Endodermal cell (in vitro differentiated cells): Measurements from ENCODE around the gene SND1. TPM values are rescaled to one million over a fixed set of nuclear protein-coding genes. Genes with fewer than 3 reads are reported as not detected.

Source experiments
- DNase-seq: peaks from one replicate; pipeline ENCODE4 v3.0.0-alpha.2; 2017
- H3K27ac ChIP-seq: 2 replicates; pipeline ENCODE4 v1.5.1; 2013; ENCODE audit warnings: mild to moderate bottlenecking, low read depth, low read length, moderate library complexity
- H3K27me3 ChIP-seq: 2 replicates; pipeline ENCODE4 v1.6.1; 2013; ENCODE audit warnings: mild to moderate bottlenecking, low read length, moderate library complexity; ENCODE audit not compliant: insufficient read depth, control insufficient read depth, poor library complexity, severe bottlenecking
- H3K36me3 ChIP-seq: 2 replicates; pipeline ENCODE4 v1.7.0; 2013; ENCODE audit warnings: mild to moderate bottlenecking, low read length, moderate library complexity; ENCODE audit not compliant: control insufficient read depth, insufficient read depth
- H3K4me1 ChIP-seq: one replicate; pipeline ENCODE4 v1.7.0; 2013; ENCODE audit warnings: low read length; ENCODE audit not compliant: control insufficient read depth, insufficient read depth
- H3K4me3 ChIP-seq: 2 replicates; pipeline ENCODE4 v1.5.1; 2013; ENCODE audit warnings: mild to moderate bottlenecking, low read length, moderate library complexity
- H3K9ac ChIP-seq: 2 replicates; pipeline ENCODE4 v1.6.1; 2013; ENCODE audit warnings: mild to moderate bottlenecking, low read length, moderate library complexity; ENCODE audit not compliant: poor library complexity, severe bottlenecking; ENCODE audit errors: extremely low read depth
- H3K9me3 ChIP-seq: 2 replicates; pipeline ENCODE4 v1.6.1; 2013; ENCODE audit warnings: mild to moderate bottlenecking, low read length, moderate library complexity; ENCODE audit not compliant: control insufficient read depth
- H3K27ac Mint-ChIP-seq: 2 replicates; pipeline ENCODE4 v1.8.0; 2020; ENCODE audit warnings: mixed read lengths
- H3K27me3 Mint-ChIP-seq: 2 replicates; pipeline ENCODE4 v1.8.0; 2021; ENCODE audit warnings: mild to moderate bottlenecking, mixed read lengths; ENCODE audit not compliant: insufficient read depth
- H3K36me3 Mint-ChIP-seq: 2 replicates; pipeline ENCODE4 v1.8.0; 2020; ENCODE audit warnings: low read depth, mixed read lengths
- H3K4me1 Mint-ChIP-seq: 2 replicates; pipeline ENCODE4 v1.8.0; 2020; ENCODE audit warnings: mixed read lengths
- H3K4me3 Mint-ChIP-seq: 2 replicates; pipeline ENCODE4 v1.8.0; 2020; ENCODE audit warnings: mild to moderate bottlenecking, moderate library complexity, mixed read lengths
- H3K9me3 Mint-ChIP-seq: 2 replicates; pipeline ENCODE4 v1.8.0; 2020; ENCODE audit warnings: mild to moderate bottlenecking, mixed read lengths
- WGBS, 2 experiments: methylation state at CpG; one replicate each; pipeline versions ENCODE4 v1.1.5 to v1.1.7; 2013; ENCODE audit warnings: missing lambda C conversion rate in 2 of 2, mixed read lengths in 1 of 2; ENCODE audit not compliant: insufficient coverage in 1 of 2, insufficient read length in 1 of 2; 5-methylcytosine and 5-hydroxymethylcytosine counted together
- total RNA-seq, 2 donors: library from RNA; stranded (reverse); fragmentation: NEBNext Ultra II Directional in 1 of 2; extraction: Animal tissue kit (Norgen Biotek cat#: 25700) in 1 of 2; gene quantifications; 2 replicates in 1 of 2; 3 replicates in 1 of 2; pipeline ENCODE4 v1.2.1, GENCODE V29; 2021
- TF ChIP-seq, protein P1 (sequence below): fragments of 200-600 bp; sonication (generic); conservative IDR thresholded peaks from 2 replicates; pipeline ENCODE4 v1.5.0; 2021; ENCODE audit warnings: antibody characterized with exemption, mild to moderate bottlenecking

Gene SND1
- total RNA-seq, 2 donors from 2014 or later = 240 to 267 TPM

DNA sequence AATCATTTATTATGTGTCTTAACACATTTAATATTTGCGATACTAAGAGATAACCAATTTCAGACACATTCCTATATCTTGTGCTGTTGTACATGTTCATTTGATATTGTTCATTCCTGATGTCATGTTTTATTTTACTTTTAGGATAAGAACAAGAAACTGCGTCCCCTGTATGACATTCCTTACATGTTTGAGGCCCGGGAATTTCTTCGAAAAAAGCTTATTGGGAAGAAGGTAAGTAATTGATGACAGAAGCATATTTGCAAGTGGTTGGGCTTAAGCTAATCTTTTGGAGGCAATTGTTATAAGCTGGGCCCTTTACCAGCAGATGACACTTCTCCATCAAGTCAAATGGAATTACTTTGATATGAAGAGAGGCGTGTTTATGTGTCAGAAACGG is 155.3 kb downstream of the SND1 start:
- Histone ChIP-seq H3K27ac (no peak overlapping the region), H3K27me3 (no peaks in the 10 kb centered on the region), H3K9me3 (no peaks in the 10 kb centered on the region), H3K4me3 (no peak overlapping the region), H3K4me1 (no peaks in the 10 kb centered on the region), H3K36me3 (peaks cover 55% of the 10 kb centered on the region), H3K9ac (no peak overlapping the region)
- Mint-ChIP-seq H3K27ac (no peak overlapping the region), H3K4me1 (peaks cover 14% of the 10 kb centered on the region), H3K9me3 (no peaks in the 10 kb centered on the region), H3K27me3 (no peaks in the 10 kb centered on the region), H3K36me3 (peaks cover 28% of the 10 kb centered on the region), H3K4me3 (no peak overlapping the region)
- DNase-seq = no peak
- TF ChIP-seq, protein P1, sequence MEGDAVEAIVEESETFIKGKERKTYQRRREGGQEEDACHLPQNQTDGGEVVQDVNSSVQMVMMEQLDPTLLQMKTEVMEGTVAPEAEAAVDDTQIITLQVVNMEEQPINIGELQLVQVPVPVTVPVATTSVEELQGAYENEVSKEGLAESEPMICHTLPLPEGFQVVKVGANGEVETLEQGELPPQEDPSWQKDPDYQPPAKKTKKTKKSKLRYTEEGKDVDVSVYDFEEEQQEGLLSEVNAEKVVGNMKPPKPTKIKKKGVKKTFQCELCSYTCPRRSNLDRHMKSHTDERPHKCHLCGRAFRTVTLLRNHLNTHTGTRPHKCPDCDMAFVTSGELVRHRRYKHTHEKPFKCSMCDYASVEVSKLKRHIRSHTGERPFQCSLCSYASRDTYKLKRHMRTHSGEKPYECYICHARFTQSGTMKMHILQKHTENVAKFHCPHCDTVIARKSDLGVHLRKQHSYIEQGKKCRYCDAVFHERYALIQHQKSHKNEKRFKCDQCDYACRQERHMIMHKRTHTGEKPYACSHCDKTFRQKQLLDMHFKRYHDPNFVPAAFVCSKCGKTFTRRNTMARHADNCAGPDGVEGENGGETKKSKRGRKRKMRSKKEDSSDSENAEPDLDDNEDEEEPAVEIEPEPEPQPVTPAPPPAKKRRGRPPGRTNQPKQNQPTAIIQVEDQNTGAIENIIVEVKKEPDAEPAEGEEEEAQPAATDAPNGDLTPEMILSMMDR = no peak
- WGBS, 2 experiments = 97 to 100% methylated on average over 2 to 6 of the region's 6 CpGs

DNA sequence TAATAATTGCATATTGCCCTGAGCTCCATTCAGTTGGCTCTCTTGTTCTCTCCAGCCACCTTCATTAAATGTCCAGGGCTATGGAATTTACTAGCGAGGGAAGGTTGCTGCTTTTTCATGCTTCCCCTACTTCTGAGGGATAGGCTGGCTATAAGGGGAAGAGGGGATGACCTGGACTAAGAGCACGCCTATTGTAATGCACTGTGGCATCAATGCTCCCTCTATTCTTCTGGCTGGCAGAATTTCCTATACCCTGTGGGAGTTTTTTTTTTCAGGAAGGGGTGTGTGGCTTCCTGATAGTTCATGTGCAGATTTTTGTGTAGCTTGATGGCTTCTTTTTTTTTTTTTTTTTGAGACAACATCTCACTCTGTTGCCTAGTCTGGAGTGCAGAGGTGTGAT is 155.8 kb downstream of the SND1 start:
- no peak overlapping the region for H3K9ac ChIP-seq
- H3K9me3 ChIP-seq = no peaks in the 10 kb centered on the region
- Mint-ChIP-seq H3K27me3 (no peaks in the 10 kb centered on the region), H3K4me3 (no peak overlapping the region), H3K27ac (no peak overlapping the region), H3K9me3 (no peaks in the 10 kb centered on the region), H3K36me3 (peaks cover 30% of the 10 kb centered on the region), H3K4me1 (peaks cover 19% of the 10 kb centered on the region)
- no peaks in the 10 kb centered on the region for H3K4me1 ChIP-seq
- H3K27me3 ChIP-seq = no peaks in the 10 kb centered on the region
- no peak overlapping the region for H3K27ac ChIP-seq
- no peak for DNase-seq
- TF ChIP-seq, protein P1 = no peak
- H3K4me3 ChIP-seq = no peak overlapping the region
- H3K36me3 ChIP-seq = peaks cover 55% of the 10 kb centered on the region
- 82 to 88% methylated on average over 2 of the region's 2 CpGs for WGBS, 2 experiments

DNA sequence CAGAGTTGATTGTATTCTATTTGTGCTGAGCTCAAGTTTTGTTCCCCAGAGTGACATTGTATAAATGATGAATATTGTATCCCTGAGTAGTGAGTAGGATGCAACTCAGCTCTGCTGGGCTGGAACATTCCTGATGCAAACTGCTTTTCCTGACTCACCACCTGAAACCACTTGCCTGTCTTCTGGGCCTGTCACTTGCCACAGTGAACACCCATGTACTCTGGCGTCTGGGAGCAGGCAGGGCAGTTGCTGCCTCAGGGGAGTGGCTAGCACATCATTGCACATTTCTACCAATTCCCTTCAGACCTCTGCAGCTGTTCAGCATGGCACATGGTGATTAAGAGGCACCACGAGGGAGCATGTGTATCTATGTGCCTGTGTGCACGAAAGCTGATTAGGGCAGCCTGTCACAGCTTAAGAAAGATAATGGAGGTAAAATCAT is 157.3 kb downstream of the SND1 start:
- H3K9me3 Mint-ChIP-seq = no peaks in the 10 kb centered on the region
- no peak overlapping the region for H3K27ac ChIP-seq
- H3K27ac Mint-ChIP-seq = no peak overlapping the region
- DNase-seq = no peak
- H3K36me3 ChIP-seq = peaks cover 57% of the 10 kb centered on the region
- H3K4me1 ChIP-seq = no peaks in the 10 kb centered on the region
- H3K9me3 ChIP-seq = no peaks in the 10 kb centered on the region
- H3K4me1 Mint-ChIP-seq = peaks cover 25% of the 10 kb centered on the region
- H3K4me3 Mint-ChIP-seq = no peak overlapping the region
- peaks cover 34% of the 10 kb centered on the region for H3K36me3 Mint-ChIP-seq
- H3K27me3 ChIP-seq = no peaks in the 10 kb centered on the region
- H3K9ac ChIP-seq = no peak overlapping the region
- no peaks in the 10 kb centered on the region for H3K27me3 Mint-ChIP-seq
- WGBS, 2 experiments = 94 to 100% methylated on average over 2 to 3 of the region's 3 CpGs
- TF ChIP-seq, protein P1 = no peak
- no peak overlapping the region for H3K4me3 ChIP-seq
